ENCODE data around the gene TNS3.

TNS3 gene

GRCh38 chr7:47333554-47333887 lies 248.4 kb downstream of the TNS3 start:
- DNase-seq (ENCODE audit: low read depth in 4 of 4, low spot score in 1 of 4) = no peak

GRCh38 chr7:47332681-47333553 lies 249.0 kb downstream of the TNS3 start:
- DNase-seq (ENCODE audit: low read depth in 4 of 4, low spot score in 1 of 4) = no peak

GRCh38 chr7:47332213-47332612 lies 249.7 kb downstream of the TNS3 start:
- no peak for DNase-seq (ENCODE audit: low read depth in 4 of 4, low spot score in 1 of 4)

- no peak for DNase-seq (ENCODE audit: low read depth in 4 of 4, low spot score in 1 of 4)
These were observed 250.7 kb downstream of the TNS3 start for GRCh38 chr7:47331179-47331565.

GRCh38 chr7:47330561-47331178 lies 251.2 kb downstream of the TNS3 start:
- DNase-seq (ENCODE audit: low read depth in 4 of 4, low spot score in 1 of 4) = no peak

- no peak for DNase-seq (ENCODE audit: low read depth in 4 of 4, low spot score in 1 of 4)
These were observed 251.9 kb downstream of the TNS3 start for GRCh38 chr7:47330026-47330425.

- DNase-seq (ENCODE audit: low read depth in 4 of 4, low spot score in 1 of 4) = no peak
These were observed 252.5 kb downstream of the TNS3 start for GRCh38 chr7:47329320-47329926.

GRCh38 chr7:47328392-47329319 lies 253.3 kb downstream of the TNS3 start:
- no peak for DNase-seq (ENCODE audit: low read depth in 4 of 4, low spot score in 1 of 4)

GRCh38 chr7:47327698-47328391 lies 254.1 kb downstream of the TNS3 start:
- no peak for DNase-seq (ENCODE audit: low read depth in 4 of 4, low spot score in 1 of 4)

GRCh38 chr7:47327346-47327697 lies 254.6 kb downstream of the TNS3 start:
- no peak for DNase-seq (ENCODE audit: low read depth in 4 of 4, low spot score in 1 of 4)

GRCh38 chr7:47326808-47327207 lies 255.1 kb downstream of the TNS3 start:
- no peak for DNase-seq (ENCODE audit: low read depth in 4 of 4, low spot score in 1 of 4)

- DNase-seq (ENCODE audit: low read depth in 4 of 4, low spot score in 1 of 4) = no peak
These were observed 255.7 kb downstream of the TNS3 start for GRCh38 chr7:47326220-47326619.

- DNase-seq (ENCODE audit: low read depth in 4 of 4, low spot score in 1 of 4) = no peak
These were observed 256.6 kb downstream of the TNS3 start for GRCh38 chr7:47325337-47325736.

- DNase-seq (ENCODE audit: low read depth in 4 of 4, low spot score in 1 of 4) = no peak
These were observed 258.0 kb downstream of the TNS3 start for GRCh38 chr7:47323904-47324303.

- no peak for DNase-seq (ENCODE audit: low read depth in 4 of 4, low spot score in 1 of 4)
These were observed 259.2 kb downstream of the TNS3 start for GRCh38 chr7:47322731-47323130.

- DNase-seq (ENCODE audit: low read depth in 4 of 4, low spot score in 1 of 4) = no peak
These were observed 261.6 kb downstream of the TNS3 start for GRCh38 chr7:47320296-47320695.

- DNase-seq (ENCODE audit: low read depth in 4 of 4, low spot score in 1 of 4) = no peak
These were observed 263.3 kb downstream of the TNS3 start for GRCh38 chr7:47318395-47319182.

- DNase-seq (ENCODE audit: low read depth in 4 of 4, low spot score in 1 of 4) = no peak
These were observed 264.4 kb downstream of the TNS3 start for GRCh38 chr7:47317487-47317886.

- DNase-seq (ENCODE audit: low read depth in 4 of 4, low spot score in 1 of 4) = no peak
These were observed 266.9 kb downstream of the TNS3 start for GRCh38 chr7:47314728-47315607.

Data from stimulated activated CD4-positive, alpha-beta T cell treated with anti-CD3 and anti-CD28 coated beads, Interleukin-1b, Interleukin-23, amount 100 ng/mL, for 24 hours (primary cell).